WI38 (cell line): ENCODE measurements around the gene SLC9A7.

Experiments
- H3K4me3 ChIP-seq: 2 replicates; pipeline ENCODE4 v1.5.1; 2011; ENCODE audit warnings: low read depth, mild to moderate bottlenecking, control low read depth, low read length
- CTCF ChIP-seq: IDR thresholded peaks from 2 replicates; pipeline ENCODE4 v1.5.1; 2012; ENCODE audit warnings: low read depth, mild to moderate bottlenecking, control low read depth, low read length

Gene SLC9A7

GRCh38 chrX:46715997-46716396, 42.9 kb downstream of the SLC9A7 start:
- no peak for TF ChIP-seq CTCF
- H3K4me3 ChIP-seq = no peak overlapping the region

GRCh38 chrX:46715530-46715929, 43.4 kb downstream of the SLC9A7 start:
- TF ChIP-seq CTCF = no peak
- H3K4me3 ChIP-seq = no peak overlapping the region

GRCh38 chrX:46713672-46714490, 45.0 kb downstream of the SLC9A7 start:
- H3K4me3 ChIP-seq = no peak overlapping the region
- TF ChIP-seq CTCF = no peak

GRCh38 chrX:46712764-46713163, 46.2 kb downstream of the SLC9A7 start:
- no peak for TF ChIP-seq CTCF
- no peak overlapping the region for H3K4me3 ChIP-seq

GRCh38 chrX:46710927-46711623, 47.8 kb downstream of the SLC9A7 start:
- H3K4me3 ChIP-seq = no peak overlapping the region
- TF ChIP-seq CTCF = no peak

GRCh38 chrX:46710425-46710824, 48.5 kb downstream of the SLC9A7 start:
- H3K4me3 ChIP-seq = no peak overlapping the region
- TF ChIP-seq CTCF = no peak
